Endothelial cell of umbilical vein (primary cell): ENCODE results near the gene TEN1. TPM values are rescaled to one million over a fixed set of nuclear protein-coding genes. Genes with fewer than 3 reads are reported as not detected.

Source experiments
- BruUV-seq: library from RNA; stranded (reverse); fragments of 400-500 nt; replicated peaks from 2 replicates; lab custom pipeline; 2021; lab: Mats Ljungman, UMichigan
- CTCF ChIA-PET: fragments of 300-600, 350-600 bp; sonication (Branson Sonifier 250); formaldehyde crosslinking; loops from one replicate; lab custom pipeline; 2021; ENCODE audit warnings: antibody characterized with exemption, inconsistent platforms; lab: Charles Lee
- POLR2A ChIA-PET: fragments of 300-600, 350-600 bp; sonication (Branson Sonifier 250); formaldehyde crosslinking; loops from one replicate; lab custom pipeline; 2021; ENCODE audit warnings: antibody characterized with exemption, inconsistent platforms; lab: Charles Lee
- DNase-seq: peaks from one replicate; pipeline ENCODE4 v3.0.0-alpha.2; 2011; ENCODE audit warnings: low read depth, low spot score
- FAIRE-seq: peaks from 2 replicates; lab custom pipeline; 2011; peaks lifted over from hg19 to GRCh38; lab: Jason Lieb, UNC
- H2AFZ ChIP-seq: 2 replicates; pipeline ENCODE4 v1.6.0; 2012; ENCODE audit warnings: low read depth, low read length, control low read depth, inconsistent platforms
- H3K27ac ChIP-seq: 2 replicates; pipeline ENCODE4 v1.5.1; 2011; ENCODE audit warnings: low read depth, mild to moderate bottlenecking, control low read depth, low read length, moderate library complexity; ENCODE audit not compliant: insufficient read depth
- H3K27me3 ChIP-seq, 2 experiments: 2 replicates each; pipeline versions ENCODE4 v1.6.0 to v1.6.1; 2011; ENCODE audit warnings: low read length in 2 of 2, mixed read lengths in 1 of 2; ENCODE audit not compliant: control insufficient read depth in 2 of 2, insufficient read depth in 2 of 2
- H3K36me3 ChIP-seq, 2 experiments: 2 replicates in 1 of 2; 3 replicates in 1 of 2; pipeline ENCODE4 v1.5.1; 2011; ENCODE audit warnings: low read length in 2 of 2, mild to moderate bottlenecking in 1 of 2, moderate library complexity in 1 of 2; ENCODE audit not compliant: control insufficient read depth in 2 of 2, insufficient read depth in 2 of 2; ENCODE audit errors: extremely low read depth in 1 of 2
- H3K4me1 ChIP-seq: 3 replicates; pipeline ENCODE4 v1.5.1; 2011; ENCODE audit warnings: mild to moderate bottlenecking, low read length; ENCODE audit not compliant: control insufficient read depth, insufficient read depth; ENCODE audit errors: extremely low read depth
- H3K4me2 ChIP-seq: 2 replicates; pipeline ENCODE4 v1.6.1; 2011; ENCODE audit warnings: low read length, control low read depth, mixed read lengths; ENCODE audit not compliant: insufficient read depth
- H3K4me3 ChIP-seq, 3 experiments: fragments of 200-600 bp in 1 of 3; sonication (generic), shearing (Covaris generic) in 1 of 3; replicated peaks in 1 of 3; 2 replicates each; pipeline ENCODE4 v1.5.1; 2011 to 2016; ENCODE audit warnings: control low read depth in 3 of 3, low read length in 3 of 3, mild to moderate bottlenecking in 2 of 3, inconsistent platforms in 1 of 3, low read depth in 1 of 3, moderate library complexity in 1 of 3; ENCODE audit not compliant: insufficient read depth in 1 of 3
- H3K79me2 ChIP-seq: 2 replicates; pipeline ENCODE4 v1.6.0; 2012; ENCODE audit warnings: low read length, inconsistent platforms; ENCODE audit not compliant: control insufficient read depth, insufficient read depth
- H3K9ac ChIP-seq: replicated peaks from 2 replicates; pipeline ENCODE3; 2011; ENCODE audit warnings: low read length, control low read depth; ENCODE audit not compliant: insufficient read depth; ENCODE audit errors: extremely low read depth
- H3K9me1 ChIP-seq: replicated peaks from 3 replicates; pipeline ENCODE4 v1.6.0; 2011; ENCODE audit warnings: mild to moderate bottlenecking, low read length; ENCODE audit not compliant: control insufficient read depth, insufficient read depth; ENCODE audit errors: extremely low read depth
- H3K9me3 ChIP-seq: replicated peaks from 2 replicates; pipeline ENCODE4 v1.5.1; 2012; ENCODE audit warnings: low read length, inconsistent platforms; ENCODE audit not compliant: control insufficient read depth, insufficient read depth
- H4K20me1 ChIP-seq: replicated peaks from 2 replicates; pipeline ENCODE3; 2011; ENCODE audit warnings: mild to moderate bottlenecking, low read length; ENCODE audit not compliant: control insufficient read depth, insufficient read depth; ENCODE audit errors: extremely low read depth
- CTCF ChIP-seq, 2 donors: IDR thresholded peaks; 1 replicate in 1 of 2; 2 replicates in 1 of 2; pipeline ENCODE4 v1.5.1; 2011; ENCODE audit warnings: low read length in 2 of 2, mild to moderate bottlenecking in 2 of 2, moderate library complexity in 2 of 2, control low read depth in 1 of 2, inconsistent platforms in 1 of 2, low read depth in 1 of 2; ENCODE audit not compliant: insufficient read depth in 1 of 2; ENCODE audit errors: extremely low read depth in 1 of 2
- EZH2 ChIP-seq: IDR thresholded peaks from 2 replicates; pipeline ENCODE4 v1.6.1; 2012; ENCODE audit warnings: borderline replicate concordance, low read depth, mild to moderate bottlenecking, moderate library complexity, low read length, inconsistent platforms; ENCODE audit not compliant: severe bottlenecking
- FOS ChIP-seq: IDR thresholded peaks from 2 replicates; pipeline ENCODE4 v1.6.1; 2011; ENCODE audit warnings: mild to moderate bottlenecking, low read length, moderate library complexity, borderline replicate concordance; ENCODE audit not compliant: insufficient read depth
- GATA2 ChIP-seq: IDR thresholded peaks from 2 replicates; pipeline ENCODE4 v1.7.0; 2011; ENCODE audit warnings: low read depth, mild to moderate bottlenecking, moderate library complexity, mixed read lengths, low read length; ENCODE audit not compliant: insufficient read length, insufficient read depth
- JUN ChIP-seq: IDR thresholded peaks from 2 replicates; pipeline ENCODE4 v1.6.1; 2011; ENCODE audit warnings: borderline replicate concordance, low read depth; ENCODE audit not compliant: insufficient read length, insufficient read depth
- MYC ChIP-seq: IDR thresholded peaks from one replicate; pipeline ENCODE4 v1.6.1; 2011; ENCODE audit warnings: mild to moderate bottlenecking, low read depth, low read length
- POLR2A ChIP-seq: IDR thresholded peaks from 2 replicates; pipeline ENCODE4 v1.6.1; 2012; ENCODE audit warnings: low read depth, mild to moderate bottlenecking, control low read depth, low read length
- POLR2AphosphoS5 ChIP-seq: IDR thresholded peaks from 2 replicates; pipeline ENCODE4 v1.6.1; 2012; ENCODE audit warnings: low read depth, mild to moderate bottlenecking, control low read depth, low read length, moderate library complexity; ENCODE audit not compliant: insufficient read depth
- dilution Hi-C: fragments of 300-500 bp; cut with MboI; formaldehyde crosslinking; loops from one replicate; pipeline ENCODE4 v1.15.0; 2019; ENCODE audit warnings: low sequenced_read_pairs; ENCODE audit not compliant: extremely low pct_ligation_motif_present
- intact Hi-C: fragments of 100-400 bp; cut with micrococcal nuclease; formaldehyde crosslinking; loops from one replicate; pipeline ENCODE4 v1.10.0; 2022
- polyA plus RNA-seq, 4 experiments: library from polyadenylated mRNA; depleted of rRNA in 3 of 4; stranded (reverse) in 3 of 4; unstranded in 1 of 4; fragments of >200 nt; gene quantifications; 2 replicates each; pipeline versions ENCODE4 v1.2.1 to v1.2.3, GENCODE V29; 2011 to 2012; ENCODE audit warnings: missing spikeins in 1 of 4
- total RNA-seq: library from RNA; stranded (reverse); gene quantifications from 2 replicates; pipeline ENCODE4 v1.2.3, GENCODE V29; 2021
- TF ChIP-seq, protein P1 (sequence below): IDR thresholded peaks from 2 replicates; pipeline ENCODE4 v1.6.1; 2011; ENCODE audit not compliant: insufficient read depth, insufficient read length

The TEN1 gene
- total and polyA plus RNA-seq, 2 donors (not counting 3 experiments of a cell fraction or from before 2014, with no cell fraction given), result 18.8 to 29.0 TPM

DNA sequence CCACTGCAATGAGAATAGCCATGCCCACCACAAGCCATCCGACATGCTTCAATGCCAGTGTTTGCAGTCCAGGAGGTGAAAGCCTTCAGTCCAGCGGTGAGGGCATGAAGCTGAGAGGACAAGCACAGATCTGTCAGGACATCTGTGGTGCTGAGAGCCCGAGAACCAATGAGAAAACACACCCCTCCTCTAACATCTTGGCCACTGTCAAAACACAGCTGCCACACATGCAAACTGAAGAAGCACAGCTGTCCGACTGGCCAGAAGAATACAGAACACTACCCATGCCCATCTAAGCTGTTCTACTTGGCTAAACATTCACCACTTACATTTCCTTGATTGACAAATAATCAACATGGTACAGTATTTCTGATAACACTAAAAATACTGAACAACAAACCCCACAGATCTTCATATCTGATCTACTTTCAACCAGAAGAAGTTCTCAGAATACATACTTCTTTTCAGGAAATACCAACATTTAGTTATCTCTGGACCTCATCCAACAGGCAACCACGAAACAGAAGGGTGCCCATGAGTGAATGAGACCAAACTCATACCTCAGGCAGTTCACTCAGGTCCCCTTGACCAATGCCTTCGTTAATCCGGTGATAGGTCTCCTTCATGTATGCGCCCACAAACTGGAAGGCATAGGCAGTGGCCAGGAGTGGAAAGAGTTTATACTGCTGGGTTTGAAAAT, 28.0 kb upstream of the TEN1 start:
- intact Hi-C loops, result no loop called here
- Histone ChIP-seq H3K79me2 (no peaks in the 10 kb centered on the region), H3K4me2 (no peak overlapping the region), H3K36me3 (peaks cover 19 to 37% of the 10 kb centered on the region in 2 experiments), H3K4me3 (no peak overlapping the region), H3K4me1 (peaks cover 13% of the 10 kb centered on the region), H3K9me3 (no peaks in the 10 kb centered on the region), H2AFZ (no peak overlapping the region), H3K27me3 (no peaks in the 10 kb centered on the region), H3K9me1 (no peaks in the 10 kb centered on the region), H3K9ac (no peak overlapping the region), H4K20me1 (no peaks in the 10 kb centered on the region), H3K27ac (no peak overlapping the region)
- dilution Hi-C loops, result no loop called here
- no peak for TF ChIP-seq MYC
- TF ChIP-seq POLR2AphosphoS5, result no peak
- TF ChIP-seq JUN, result no peak
- TF ChIP-seq POLR2A, result no peak
- no peak for TF ChIP-seq EZH2
- no peak for TF ChIP-seq CTCF (IDR thresholded peaks at IDR 0.05; ENCODE audit: extremely low read depth in 1 of 2, insufficient read depth in 1 of 2, low read depth in 1 of 2, low read length in 2 of 2)
- TF ChIP-seq, protein P1, sequence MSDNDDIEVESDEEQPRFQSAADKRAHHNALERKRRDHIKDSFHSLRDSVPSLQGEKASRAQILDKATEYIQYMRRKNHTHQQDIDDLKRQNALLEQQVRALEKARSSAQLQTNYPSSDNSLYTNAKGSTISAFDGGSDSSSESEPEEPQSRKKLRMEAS, result no peak
- TF ChIP-seq FOS, result no peak
- no peak for TF ChIP-seq GATA2
- FAIRE-seq, result no peak
- ChIA-PET POLR2A (no interaction called here), CTCF (interaction anchor here (0.6 to 1.5 kb wide), 3 partner anchors 10 to 54 kb away, joined by 3 to 4 read pairs (median 3); no protein-coding TSS in a partner anchor)
- BruUV-seq, result no TSS peak
- peak; percentile 34 for DNase-seq
